ENCODE results near the gene UBR7.

UBR7 gene

DNA sequence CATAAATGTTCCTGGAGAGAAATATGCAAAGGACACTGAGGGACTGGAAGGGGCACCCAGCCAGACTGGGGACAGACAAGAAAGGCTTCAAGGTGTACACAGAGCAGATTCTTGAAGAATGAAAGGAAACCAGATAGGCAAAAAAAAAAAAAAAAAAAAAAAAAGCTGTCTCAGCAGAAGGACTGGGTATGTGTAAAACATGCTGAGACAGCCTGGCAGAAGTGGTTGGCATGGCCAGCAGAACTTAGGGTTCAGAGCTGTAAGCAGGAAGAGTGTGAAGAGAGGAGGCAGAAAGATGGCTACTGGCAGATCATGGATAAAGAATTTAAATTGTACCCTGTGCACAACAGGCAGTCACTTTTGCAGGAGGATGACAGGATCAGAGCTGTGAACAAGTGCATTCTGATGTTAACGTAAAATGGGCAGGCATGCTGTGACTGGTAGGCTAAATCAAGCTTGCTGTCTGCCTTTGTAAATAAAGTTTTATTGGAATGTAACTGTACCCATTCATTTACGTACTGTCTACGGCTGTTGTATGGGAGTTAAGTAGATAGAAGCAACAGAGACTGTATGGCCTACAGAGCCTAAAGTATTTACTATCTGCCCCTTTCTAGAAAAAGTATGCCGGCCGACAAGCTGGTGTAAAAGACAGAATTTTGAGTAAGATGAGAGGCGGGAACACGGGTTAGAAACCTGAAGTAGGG lies 42.2 kb downstream of the UBR7 start:
- Mint-ChIP-seq H3K9me3 (no peaks in the 10 kb centered on the region), H3K4me1 (ENCODE audit: low read depth) (peaks cover 16% of the 10 kb centered on the region), H3K4me3 (no peak overlapping the region), H3K27ac (no peak overlapping the region), H3K27me3 (ENCODE audit: low read depth) (no peaks in the 10 kb centered on the region), H3K36me3 (ENCODE audit: low read depth) (peaks cover 12% of the 10 kb centered on the region)
- DNase-seq (ENCODE audit: low spot score): no peak

DNA sequence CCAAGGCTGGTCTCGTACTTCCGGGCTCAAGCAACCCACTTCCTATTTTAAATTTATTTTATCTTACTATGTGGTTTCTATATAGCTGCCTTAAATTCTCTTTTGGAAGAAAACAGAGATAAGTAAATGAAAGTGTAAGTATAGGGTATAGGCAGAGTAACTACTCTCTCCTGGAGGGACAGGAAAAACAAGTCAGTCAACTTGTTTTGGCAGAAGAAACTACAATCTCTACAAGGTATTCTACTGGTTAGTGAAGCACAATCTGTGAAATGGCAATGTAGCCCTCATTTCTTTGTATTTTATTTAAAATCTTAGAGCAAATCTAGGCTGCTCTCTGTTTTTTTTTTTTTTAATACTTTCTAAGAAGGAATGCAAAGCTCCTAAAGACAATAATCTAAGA lies 55.4 kb downstream of the UBR7 start:
- Mint-ChIP-seq H3K36me3 (ENCODE audit: low read depth) (peaks cover 6% of the 10 kb centered on the region), H3K4me1 (ENCODE audit: low read depth) (peaks cover 1% of the 10 kb centered on the region), H3K27me3 (ENCODE audit: low read depth) (no peaks in the 10 kb centered on the region), H3K27ac (no peak overlapping the region), H3K9me3 (no peaks in the 10 kb centered on the region), H3K4me3 (no peak overlapping the region)
- no peak for DNase-seq (ENCODE audit: low spot score)

DNA sequence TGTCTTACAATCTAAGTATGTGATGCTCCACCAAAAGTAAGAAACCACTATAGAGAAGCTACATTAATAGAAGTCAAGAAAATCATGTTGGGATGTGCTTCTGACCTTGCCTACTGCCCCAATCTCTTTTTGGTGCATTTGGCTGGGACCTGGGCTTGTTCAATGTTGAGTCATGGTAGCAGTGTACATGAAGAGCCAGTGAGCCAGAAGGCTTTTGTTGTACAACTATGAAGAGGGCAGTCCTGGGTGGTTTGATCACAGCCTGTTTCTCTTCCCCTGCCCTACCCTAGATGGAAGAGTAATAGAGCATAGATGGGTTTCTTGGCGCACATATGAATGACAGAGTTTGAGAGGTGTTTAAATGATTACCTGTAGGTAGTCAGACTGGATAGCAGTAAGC lies 56.4 kb downstream of the UBR7 start:
- H3K9me3 Mint-ChIP-seq: no peaks in the 10 kb centered on the region

DNA sequence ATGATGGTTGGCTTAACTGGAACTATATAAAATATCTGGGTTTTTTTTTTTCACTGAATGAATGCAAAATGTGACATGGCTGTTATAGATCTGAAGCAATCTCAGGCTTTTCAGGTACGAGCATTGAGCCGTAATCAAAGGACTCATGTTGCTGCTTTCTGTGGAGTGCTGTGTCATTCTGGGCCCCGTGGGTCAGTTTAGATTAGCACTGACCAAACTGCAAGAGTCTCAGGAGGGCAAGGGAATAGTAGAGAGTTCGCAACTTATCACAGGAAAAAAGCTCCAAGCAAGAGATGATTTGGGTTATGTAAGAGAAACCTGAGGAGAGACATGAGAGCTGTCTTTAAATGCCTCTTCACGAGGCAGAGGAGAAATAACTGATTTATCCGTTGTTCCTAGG lies 59.1 kb downstream of the UBR7 start:
- DNase-seq (ENCODE audit: low spot score): no peak
- Mint-ChIP-seq H3K4me1 (ENCODE audit: low read depth) (peaks cover 1% of the 10 kb centered on the region), H3K27me3 (ENCODE audit: low read depth) (no peaks in the 10 kb centered on the region), H3K27ac (no peak overlapping the region), H3K9me3 (no peaks in the 10 kb centered on the region), H3K4me3 (no peak overlapping the region), H3K36me3 (ENCODE audit: low read depth) (peaks cover 6% of the 10 kb centered on the region)

More for the DNA sequence above, 56.4 kb downstream of the UBR7 start:
- Mint-ChIP-seq H3K4me3 (no peak overlapping the region), H3K27me3 (ENCODE audit: low read depth) (no peaks in the 10 kb centered on the region), H3K4me1 (ENCODE audit: low read depth) (peaks cover 1% of the 10 kb centered on the region), H3K27ac (no peak overlapping the region), H3K36me3 (ENCODE audit: low read depth) (peaks cover 6% of the 10 kb centered on the region)
- no peak for DNase-seq (ENCODE audit: low spot score)

DNA sequence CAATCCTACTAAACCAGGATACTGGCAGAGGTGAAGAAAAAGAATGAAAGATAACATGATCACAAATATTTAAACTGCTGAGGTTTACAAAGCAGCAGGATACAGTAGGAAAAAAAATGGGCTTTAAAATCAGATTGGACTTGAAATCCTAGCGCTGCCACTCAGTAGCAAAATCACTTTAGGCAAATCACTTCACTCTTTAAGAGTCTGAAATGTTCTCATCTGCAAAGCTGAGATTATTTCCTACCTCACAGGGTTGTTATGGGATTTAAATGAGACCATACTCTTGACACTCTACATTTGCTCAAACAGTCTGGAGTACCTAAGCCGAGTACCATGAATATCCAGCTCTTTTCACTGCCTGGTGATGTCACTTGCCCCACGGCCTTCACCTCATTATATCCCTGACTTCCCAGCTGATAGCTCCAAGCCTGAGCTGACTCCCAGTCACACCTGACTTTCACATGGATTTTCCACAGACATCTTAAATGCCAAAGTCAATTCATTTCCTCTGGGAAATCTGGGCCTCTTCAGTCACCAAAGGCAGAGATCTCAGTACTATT lies 60.2 kb downstream of the UBR7 start:
- Mint-ChIP-seq H3K27ac (no peak overlapping the region), H3K4me1 (ENCODE audit: low read depth) (peaks cover 1% of the 10 kb centered on the region), H3K4me3 (no peak overlapping the region), H3K36me3 (ENCODE audit: low read depth) (peaks cover 6% of the 10 kb centered on the region), H3K27me3 (ENCODE audit: low read depth) (no peaks in the 10 kb centered on the region), H3K9me3 (no peaks in the 10 kb centered on the region)
- DNase-seq (ENCODE audit: low spot score): no peak

DNA sequence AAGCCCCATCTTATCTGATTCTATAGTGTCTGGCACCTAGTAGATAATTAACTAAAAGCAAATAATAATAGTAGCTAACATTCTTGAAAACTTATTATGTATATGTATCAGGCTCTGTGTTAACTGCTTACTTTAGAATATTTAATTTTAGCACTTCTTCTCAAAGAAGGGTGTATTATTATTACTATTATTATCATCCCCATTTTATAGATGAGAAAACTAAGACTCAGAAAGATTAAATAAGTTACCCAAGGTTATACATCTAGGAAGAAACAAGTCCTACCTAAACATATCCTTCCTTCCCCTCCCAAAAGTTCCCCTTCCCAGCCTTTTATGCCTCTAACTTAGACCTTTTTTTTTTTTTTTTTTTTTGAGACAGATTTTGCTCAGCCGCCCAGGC lies 61.4 kb downstream of the UBR7 start:
- H3K27me3 Mint-ChIP-seq (ENCODE audit: low read depth): no peaks in the 10 kb centered on the region
- H3K27ac Mint-ChIP-seq: no peak overlapping the region
- no peak overlapping the region for H3K4me3 Mint-ChIP-seq
- peaks cover 3% of the 10 kb centered on the region for H3K36me3 Mint-ChIP-seq (ENCODE audit: low read depth)
- H3K9me3 Mint-ChIP-seq: no peaks in the 10 kb centered on the region
- no peak for DNase-seq (ENCODE audit: low spot score)
- H3K4me1 Mint-ChIP-seq (ENCODE audit: low read depth): peaks cover 3% of the 10 kb centered on the region

DNA sequence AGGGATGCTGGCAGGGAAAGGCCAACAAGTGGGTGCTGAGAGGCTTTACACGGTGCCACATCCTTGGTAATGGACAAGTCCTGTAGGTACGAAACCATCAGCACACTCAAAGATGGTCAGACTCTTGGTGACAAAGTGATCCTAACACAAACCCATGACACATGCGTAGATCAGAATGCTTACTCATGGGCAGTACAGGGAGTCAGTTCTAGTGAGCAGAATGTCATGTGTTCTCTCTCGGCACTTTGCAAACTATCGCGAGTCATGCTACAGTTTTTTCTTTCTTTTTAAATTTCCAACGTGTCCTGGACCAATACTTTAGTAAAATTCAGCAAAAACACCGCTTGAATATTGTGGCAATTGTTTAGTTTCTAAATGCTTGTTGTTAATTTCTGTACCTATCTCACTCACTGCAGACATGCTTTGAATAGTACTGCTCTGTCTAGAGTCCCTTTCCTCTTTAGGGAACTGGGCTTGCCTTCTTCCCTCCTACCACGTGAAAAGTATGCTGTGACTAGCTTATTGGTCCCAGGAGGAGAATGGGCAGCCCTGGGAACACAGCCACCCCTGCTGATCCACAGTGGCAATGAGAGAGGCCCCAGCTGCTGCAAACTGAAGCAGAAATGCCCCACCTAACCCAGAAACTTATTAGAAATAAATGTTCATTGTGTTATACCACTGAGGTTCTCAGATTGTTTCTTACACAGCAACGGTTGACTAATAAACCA lies 62.4 kb downstream of the UBR7 start:
- H3K27me3 Mint-ChIP-seq (ENCODE audit: low read depth): no peaks in the 10 kb centered on the region
- H3K4me3 Mint-ChIP-seq: no peak overlapping the region
- no peak for DNase-seq (ENCODE audit: low spot score)
- no peaks in the 10 kb centered on the region for H3K36me3 Mint-ChIP-seq (ENCODE audit: low read depth)
- H3K9me3 Mint-ChIP-seq: no peaks in the 10 kb centered on the region
- no peak overlapping the region for H3K27ac Mint-ChIP-seq
- peaks cover 2% of the 10 kb centered on the region for H3K4me1 Mint-ChIP-seq (ENCODE audit: low read depth)

DNA sequence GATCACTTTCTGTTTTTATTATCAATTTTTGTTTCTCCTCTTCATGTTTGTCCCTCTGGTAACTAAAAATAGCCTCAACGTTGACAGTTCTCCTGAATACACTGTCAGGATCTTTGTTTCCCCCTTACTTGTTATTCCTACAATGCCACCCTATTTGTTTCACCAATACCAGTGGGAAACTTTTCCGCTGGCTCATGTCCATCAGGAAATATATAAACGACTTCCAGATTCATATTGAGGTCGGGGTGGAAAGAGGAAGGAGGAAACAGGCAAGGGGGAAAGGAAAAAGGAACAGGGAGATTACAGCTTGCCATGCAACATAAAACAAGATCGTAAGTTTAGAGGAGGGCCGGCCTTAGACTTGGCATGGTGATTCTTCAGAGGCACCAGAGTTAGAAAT lies 64.1 kb downstream of the UBR7 start:
- no peaks in the 10 kb centered on the region for H3K36me3 Mint-ChIP-seq (ENCODE audit: low read depth)
- no peaks in the 10 kb centered on the region for H3K27me3 Mint-ChIP-seq (ENCODE audit: low read depth)
- H3K27ac Mint-ChIP-seq: no peak overlapping the region
- H3K9me3 Mint-ChIP-seq: no peaks in the 10 kb centered on the region
- H3K4me1 Mint-ChIP-seq (ENCODE audit: low read depth): peaks cover 2% of the 10 kb centered on the region
- H3K4me3 Mint-ChIP-seq: no peak overlapping the region
- no peak for DNase-seq (ENCODE audit: low spot score)

DNA sequence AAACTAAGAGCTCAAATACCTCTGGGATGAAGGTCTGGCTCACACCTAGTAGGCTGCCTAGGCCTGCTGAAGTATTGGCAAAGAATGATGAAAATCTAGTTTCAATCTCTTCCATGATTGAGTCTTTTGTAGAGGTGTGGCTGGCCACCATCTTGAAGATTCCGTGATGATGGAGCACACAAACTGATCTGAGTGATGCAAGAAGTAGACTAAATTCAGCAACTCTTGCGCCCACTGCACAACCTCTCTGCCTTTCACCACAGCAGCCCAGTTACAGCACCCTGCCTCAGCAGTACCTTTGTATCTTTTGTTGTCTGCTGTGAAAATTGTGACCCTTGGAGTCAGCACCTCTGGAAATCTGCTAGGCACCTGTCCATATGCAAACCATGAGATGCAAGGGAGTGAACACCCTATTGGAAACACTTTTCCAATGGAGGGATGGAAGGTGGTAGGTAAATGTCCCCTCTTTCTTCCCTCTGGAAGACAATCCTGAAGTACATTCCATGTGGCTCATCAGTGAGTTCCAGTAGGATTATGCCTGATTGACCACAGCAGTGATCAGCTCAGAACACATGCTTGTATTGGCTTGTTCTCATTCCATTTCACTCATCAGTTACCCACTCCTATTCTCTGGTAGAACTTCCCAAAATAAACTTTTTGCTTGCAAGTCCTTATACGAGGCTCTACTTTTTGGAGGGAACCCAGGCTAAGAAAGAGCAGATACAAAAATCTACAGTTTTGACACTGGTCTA lies 67.2 kb downstream of the UBR7 start:
- no peaks in the 10 kb centered on the region for H3K27me3 Mint-ChIP-seq (ENCODE audit: low read depth)
- DNase-seq (ENCODE audit: low spot score): no peak
- H3K36me3 Mint-ChIP-seq (ENCODE audit: low read depth): no peaks in the 10 kb centered on the region
- no peaks in the 10 kb centered on the region for H3K9me3 Mint-ChIP-seq
- H3K4me3 Mint-ChIP-seq: no peak overlapping the region
- no peak overlapping the region for H3K27ac Mint-ChIP-seq
- H3K4me1 Mint-ChIP-seq (ENCODE audit: low read depth): peaks cover 2% of the 10 kb centered on the region

DNA sequence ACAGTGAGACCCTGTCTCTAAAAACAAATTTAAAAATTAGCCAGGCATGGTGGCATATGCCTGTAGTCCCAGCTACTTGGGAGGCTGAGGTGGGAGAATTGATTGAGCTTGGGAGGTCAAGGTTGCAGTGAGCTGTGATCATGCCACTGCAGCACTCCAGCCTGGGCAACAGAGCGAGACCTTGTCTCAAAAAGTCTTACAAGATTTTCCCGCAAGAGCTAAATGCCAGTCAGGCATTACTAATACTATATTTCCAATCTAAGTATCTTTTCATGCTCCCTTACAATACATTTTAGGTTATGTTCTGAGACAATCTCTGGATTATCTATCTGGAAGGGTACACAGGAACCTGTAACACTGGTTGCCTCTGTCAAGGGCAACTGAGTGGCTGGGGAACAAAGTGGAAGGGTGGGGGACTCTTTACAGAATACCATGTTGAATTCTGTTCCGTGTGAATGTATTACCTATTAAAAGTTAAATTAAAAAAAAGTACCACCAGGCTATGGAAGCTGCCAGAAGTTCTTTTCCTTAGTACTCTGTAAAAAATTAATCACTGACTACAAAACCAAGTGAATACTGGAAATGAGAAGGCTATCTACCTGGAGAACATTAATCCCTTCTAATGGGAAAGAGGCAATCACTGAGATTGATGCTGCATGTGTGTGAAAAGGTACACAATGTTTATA lies 69.1 kb downstream of the UBR7 start:
- peaks cover 2% of the 10 kb centered on the region for H3K4me1 Mint-ChIP-seq (ENCODE audit: low read depth)
- H3K4me3 Mint-ChIP-seq: no peak overlapping the region
- H3K27ac Mint-ChIP-seq: no peak overlapping the region
- H3K36me3 Mint-ChIP-seq (ENCODE audit: low read depth): no peaks in the 10 kb centered on the region
- no peak for DNase-seq (ENCODE audit: low spot score)
- no peaks in the 10 kb centered on the region for H3K27me3 Mint-ChIP-seq (ENCODE audit: low read depth)
- H3K9me3 Mint-ChIP-seq: no peaks in the 10 kb centered on the region
